Measurements from ENCODE around the gene VWCE. TPM values are rescaled to one million over a fixed set of nuclear protein-coding genes. Genes with fewer than 3 reads are reported as not detected.

VWCE gene
- total RNA-seq, 1 experiment from 2014 or later: 2.5 TPM

DNA sequence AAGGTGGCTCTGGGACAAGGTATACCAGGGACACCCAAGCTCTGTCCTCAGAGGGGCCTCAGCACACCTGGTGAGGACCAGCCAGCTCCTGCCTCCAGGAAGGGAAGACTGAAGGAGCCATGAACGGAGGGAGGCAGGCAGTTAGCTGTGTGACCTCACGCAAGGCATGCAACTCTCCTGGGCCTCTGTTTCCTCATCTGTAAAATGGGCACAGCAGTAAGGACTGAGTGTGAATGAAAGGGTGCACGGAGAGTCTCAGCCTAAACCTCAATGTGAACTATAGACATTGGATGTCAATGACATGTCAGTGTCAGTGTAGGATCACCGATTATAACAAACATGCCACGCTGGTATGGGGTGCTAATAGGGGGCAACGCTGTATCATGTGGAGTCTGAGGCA lies 35.8 kb downstream of the VWCE start:
- ChIA-PET RAD21 (ENCODE audit: low non-redundant PET in 1 of 2, low total read pairs in 2 of 2, uncharacterized antibody in 2 of 2, unreplicated experiment in 2 of 2) (no interaction called here), POLR2A (no interaction called here), CTCF (no interaction called here)
- no peaks in the 10 kb centered on the region for H3K9me2 ChIP-seq (ENCODE audit: insufficient read depth)
- H3K27me3 ChIP-seq (ENCODE audit: insufficient read depth, low read length): no peaks in the 10 kb centered on the region
- ATAC-seq (no peak), DNase-seq (ENCODE audit: low read depth, low spot score) (no peak)
- no peak overlapping the region for H3K9ac ChIP-seq (ENCODE audit: low read length)
- no peaks in the 10 kb centered on the region for H3K9me3 ChIP-seq (ENCODE audit: control insufficient read depth in 1 of 2, insufficient read depth in 1 of 2, low read depth in 1 of 2, low read length in 2 of 2)
- H3K4me2 ChIP-seq (ENCODE audit: low read length): no peak overlapping the region
- intact Hi-C loops (cut with micrococcal nuclease): no loop called here
- H3K4me1 ChIP-seq (ENCODE audit: control insufficient read depth in 1 of 2, insufficient read depth in 2 of 2, low read length in 2 of 2): no peaks in the 10 kb centered on the region
- no peaks in the 10 kb centered on the region for H3K36me3 ChIP-seq (ENCODE audit: control insufficient read depth in 1 of 2, insufficient read depth in 2 of 2, low read length in 2 of 2)
- no TSS peak for BruUV-seq (replicated peaks)
- no peak overlapping the region for H3K4me3 ChIP-seq (replicated peaks in 1 of 2; ENCODE audit: low read depth in 1 of 2, low read length in 2 of 2)
- TF ChIP-seq, protein P1, sequence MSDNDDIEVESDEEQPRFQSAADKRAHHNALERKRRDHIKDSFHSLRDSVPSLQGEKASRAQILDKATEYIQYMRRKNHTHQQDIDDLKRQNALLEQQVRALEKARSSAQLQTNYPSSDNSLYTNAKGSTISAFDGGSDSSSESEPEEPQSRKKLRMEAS (IDR thresholded peaks at IDR 0.05): no peak
- TF ChIP-seq SRF (IDR thresholded peaks at IDR 0.05; ENCODE audit: low read depth) (no peak), CBX3 (IDR thresholded peaks at IDR 0.05; ENCODE audit: low read depth) (no peak), SIN3A (IDR thresholded peaks at IDR 0.05; ENCODE audit: low read depth) (no peak), POLR2A (IDR thresholded peaks at IDR 0.05; ENCODE audit: borderline replicate concordance, extremely low read depth, insufficient read depth, insufficient read length) (no peak)
- H3K27ac ChIP-seq (ENCODE audit: low read depth, low read length): no peak overlapping the region
- no peaks in the 10 kb centered on the region for H4K20me1 ChIP-seq (ENCODE audit: insufficient read depth)
- H3K79me2 ChIP-seq (ENCODE audit: insufficient read depth, low read length): no peaks in the 10 kb centered on the region
- H2AFZ ChIP-seq (ENCODE audit: low read depth, low read length, poor library complexity, severe bottlenecking): no peak overlapping the region

DNA sequence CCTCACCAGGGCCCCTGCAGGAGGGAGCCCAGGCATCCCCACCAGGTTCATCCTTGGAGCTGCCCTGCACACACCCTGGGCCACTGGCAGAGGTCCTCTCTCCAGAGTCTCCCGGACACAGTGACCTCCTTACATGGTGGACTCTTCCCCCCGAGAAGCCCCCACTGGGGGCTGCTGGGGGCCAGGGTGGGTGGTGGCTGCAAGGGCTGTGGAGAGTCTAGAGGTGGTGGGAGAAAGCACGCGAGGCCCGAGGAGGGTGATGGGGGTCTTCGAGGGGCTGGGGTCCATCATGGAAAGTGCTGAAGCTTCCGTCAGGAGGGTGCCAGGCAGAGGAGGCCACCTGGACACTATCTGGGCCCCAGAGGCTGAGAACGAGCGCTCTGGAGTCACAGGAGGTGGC lies 36.6 kb downstream of the VWCE start:
- intact Hi-C loops (cut with micrococcal nuclease): no loop called here
- DNase-seq (ENCODE audit: low read depth, low spot score): no peak

More for the DNA sequence above, 36.6 kb downstream of the VWCE start:
- Histone ChIP-seq H3K9me2 (ENCODE audit: insufficient read depth) (no peaks in the 10 kb centered on the region), H2AFZ (ENCODE audit: low read depth, low read length, poor library complexity, severe bottlenecking) (no peak overlapping the region), H3K4me1 (ENCODE audit: control insufficient read depth in 1 of 2, insufficient read depth in 2 of 2, low read length in 2 of 2) (no peaks in the 10 kb centered on the region), H3K79me2 (ENCODE audit: insufficient read depth, low read length) (no peaks in the 10 kb centered on the region), H3K4me3 (replicated peaks in 1 of 2; ENCODE audit: low read depth in 1 of 2, low read length in 2 of 2) (no peak overlapping the region), H3K9ac (ENCODE audit: low read length) (no peak overlapping the region), H3K9me3 (ENCODE audit: control insufficient read depth in 1 of 2, insufficient read depth in 1 of 2, low read depth in 1 of 2, low read length in 2 of 2) (no peaks in the 10 kb centered on the region), H3K27ac (ENCODE audit: low read depth, low read length) (no peak overlapping the region), H3K27me3 (ENCODE audit: insufficient read depth, low read length) (no peaks in the 10 kb centered on the region), H3K4me2 (ENCODE audit: low read length) (no peak overlapping the region), H3K36me3 (ENCODE audit: control insufficient read depth in 1 of 2, insufficient read depth in 2 of 2, low read length in 2 of 2) (no peaks in the 10 kb centered on the region), H4K20me1 (ENCODE audit: insufficient read depth) (no peaks in the 10 kb centered on the region)
- BruUV-seq (replicated peaks): no TSS peak
- CTCF ChIA-PET: no interaction called here
- TF ChIP-seq EZH2phosphoT487 (IDR thresholded peaks at IDR 0.05; ENCODE audit: borderline replicate concordance): no peak
- no peak for TF ChIP-seq ZFX (IDR thresholded peaks at IDR 0.05)
- no peak for TF ChIP-seq POLR2AphosphoS5 (IDR thresholded peaks at IDR 0.05; ENCODE audit: low read depth, low read length)
- no peak for TF ChIP-seq TCF7L2 (IDR thresholded peaks at IDR 0.05; ENCODE audit: borderline replicate concordance, extremely low read depth, insufficient read depth, insufficient read length)
- no peak for TF ChIP-seq FOSL1 (IDR thresholded peaks at IDR 0.05; ENCODE audit: low read depth)
- TF ChIP-seq SRF (IDR thresholded peaks at IDR 0.05; ENCODE audit: low read depth): no peak
- no peak for TF ChIP-seq EZH2 (IDR thresholded peaks at IDR 0.05)
- TF ChIP-seq EGR1 (IDR thresholded peaks at IDR 0.05; ENCODE audit: low read depth): no peak
- TF ChIP-seq ZNF274 (IDR thresholded peaks at IDR 0.05; ENCODE audit: low read depth, low read length): no peak
- TF ChIP-seq, protein P1 (IDR thresholded peaks at IDR 0.05): no peak
- no peak for TF ChIP-seq CTCF (IDR thresholded peaks at IDR 0.05 in 2 of 3, conservative IDR thresholded peaks at IDR 0.05 in 1 of 3; ENCODE audit: borderline replicate concordance in 1 of 3, insufficient read depth in 1 of 3, low read depth in 2 of 3, low read length in 2 of 3)
- TF ChIP-seq, protein P2, sequence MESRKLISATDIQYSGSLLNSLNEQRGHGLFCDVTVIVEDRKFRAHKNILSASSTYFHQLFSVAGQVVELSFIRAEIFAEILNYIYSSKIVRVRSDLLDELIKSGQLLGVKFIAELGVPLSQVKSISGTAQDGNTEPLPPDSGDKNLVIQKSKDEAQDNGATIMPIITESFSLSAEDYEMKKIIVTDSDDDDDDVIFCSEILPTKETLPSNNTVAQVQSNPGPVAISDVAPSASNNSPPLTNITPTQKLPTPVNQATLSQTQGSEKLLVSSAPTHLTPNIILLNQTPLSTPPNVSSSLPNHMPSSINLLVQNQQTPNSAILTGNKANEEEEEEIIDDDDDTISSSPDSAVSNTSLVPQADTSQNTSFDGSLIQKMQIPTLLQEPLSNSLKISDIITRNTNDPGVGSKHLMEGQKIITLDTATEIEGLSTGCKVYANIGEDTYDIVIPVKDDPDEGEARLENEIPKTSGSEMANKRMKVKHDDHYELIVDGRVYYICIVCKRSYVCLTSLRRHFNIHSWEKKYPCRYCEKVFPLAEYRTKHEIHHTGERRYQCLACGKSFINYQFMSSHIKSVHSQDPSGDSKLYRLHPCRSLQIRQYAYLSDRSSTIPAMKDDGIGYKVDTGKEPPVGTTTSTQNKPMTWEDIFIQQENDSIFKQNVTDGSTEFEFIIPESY (IDR thresholded peaks at IDR 0.05; ENCODE audit: extremely low read depth, insufficient replicate concordance, low read length): no peak
- TF ChIP-seq POLR2A (IDR thresholded peaks at IDR 0.05; ENCODE audit: borderline replicate concordance, extremely low read depth, insufficient read depth, insufficient read length): no peak
- no peak for TF ChIP-seq CBX3 (IDR thresholded peaks at IDR 0.05; ENCODE audit: low read depth)
- TF ChIP-seq RAD21 (IDR thresholded peaks at IDR 0.05; ENCODE audit: low read depth): no peak
- no peak for TF ChIP-seq CEBPB (IDR thresholded peaks at IDR 0.05; ENCODE audit: low read depth)
- POLR2A ChIA-PET: no interaction called here
- no peak for ATAC-seq
- RAD21 ChIA-PET (ENCODE audit: low non-redundant PET in 1 of 2, low total read pairs in 2 of 2, uncharacterized antibody in 2 of 2, unreplicated experiment in 2 of 2): no interaction called here
